Natural killer cell treated with Interleukin-12 subunit alpha and Interleukin-12 subunit beta and Interleukin-15 and Interleukin-18, amount 100 ng/mL, for 72 hours (primary cell): Measurements from ENCODE around the gene SNIP1. TPM values are rescaled to one million over a fixed set of nuclear protein-coding genes. Genes with fewer than 3 reads are reported as not detected.
"Not testable (repeated sequence)": the region's sequence is repeated elsewhere in the genome, so short reads cannot be mapped to it uniquely, and the experiment has no call there.

Experiments used
- ATAC-seq, 2 donors: fragments of 150-1000 bp; cut with Tn5 transposase in 1 of 2; sonication (Bioruptor Pico), chemical (Tn5 transposase) in 1 of 2; 2 replicates each; pipeline ENCODE4 v1.10.0; 2021
- DNase-seq: peaks from one replicate; pipeline ENCODE4 v3.0.0; 2022; ENCODE audit warnings: low spot score
- H3K27ac Mint-ChIP-seq, 2 donors: 1 replicate in 1 of 2; 2 replicates in 1 of 2; pipeline ENCODE4 v1.8.0; 2022; ENCODE audit warnings: mixed read lengths in 2 of 2, mild to moderate bottlenecking in 1 of 2, moderate library complexity in 1 of 2
- H3K27me3 Mint-ChIP-seq, 2 donors: 1 replicate in 1 of 2; 2 replicates in 1 of 2; pipeline ENCODE4 v1.8.0; 2022; ENCODE audit warnings: mixed read lengths in 2 of 2
- H3K36me3 Mint-ChIP-seq: one replicate; pipeline ENCODE4 v1.8.0; 2022; ENCODE audit warnings: mixed read lengths
- H3K4me1 Mint-ChIP-seq, 2 donors: 1 replicate in 1 of 2; 2 replicates in 1 of 2; pipeline ENCODE4 v1.8.0; 2022; ENCODE audit warnings: low read depth in 2 of 2, mixed read lengths in 2 of 2, mild to moderate bottlenecking in 1 of 2
- H3K4me3 Mint-ChIP-seq: one replicate; pipeline ENCODE4 v1.8.0; 2022; ENCODE audit warnings: mixed read lengths
- H3K9me3 Mint-ChIP-seq: 2 replicates; pipeline ENCODE4 v1.8.0; 2022; ENCODE audit warnings: mixed read lengths
- total RNA-seq, 2 donors: library from RNA; stranded (reverse); gene quantifications; one replicate each; pipeline ENCODE4 v1.2.3, GENCODE V29; 2022

SNIP1 gene
- total RNA-seq, 2 donors from 2014 or later, result 31.4 to 35.8 TPM

DNA sequence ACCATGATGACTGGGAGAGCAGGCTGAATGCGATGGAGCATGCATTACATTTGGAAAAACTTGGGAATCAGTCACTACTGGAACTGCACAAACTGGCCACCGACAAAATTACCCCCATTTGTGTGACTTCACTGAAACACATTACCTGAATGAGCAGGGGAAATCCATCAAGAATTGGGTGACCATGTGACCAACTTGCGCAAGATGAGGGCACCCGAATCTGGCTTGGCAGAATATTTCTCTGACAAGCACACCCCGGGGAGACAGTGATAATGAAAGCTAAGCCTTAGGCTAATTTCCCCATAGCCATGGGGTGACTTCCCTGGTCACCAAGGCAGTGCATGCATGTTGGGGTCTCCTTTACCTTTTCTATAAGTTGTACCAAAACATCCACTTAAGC is 9.1 kb downstream of the SNIP1 start:
- Mint-ChIP-seq H3K4me3 (no peak overlapping the region), H3K9me3 (no peaks in the 10 kb centered on the region), H3K4me1 (peaks cover 14 to 17% of the 10 kb centered on the region in 2 donors), H3K36me3 (peaks cover 34% of the 10 kb centered on the region), H3K27ac (peak overlapping the region in 1 of 2 donors; percentile 15), H3K27me3 (no peaks in the 10 kb centered on the region)
- DNase-seq, result no peak
- no peak for ATAC-seq

DNA sequence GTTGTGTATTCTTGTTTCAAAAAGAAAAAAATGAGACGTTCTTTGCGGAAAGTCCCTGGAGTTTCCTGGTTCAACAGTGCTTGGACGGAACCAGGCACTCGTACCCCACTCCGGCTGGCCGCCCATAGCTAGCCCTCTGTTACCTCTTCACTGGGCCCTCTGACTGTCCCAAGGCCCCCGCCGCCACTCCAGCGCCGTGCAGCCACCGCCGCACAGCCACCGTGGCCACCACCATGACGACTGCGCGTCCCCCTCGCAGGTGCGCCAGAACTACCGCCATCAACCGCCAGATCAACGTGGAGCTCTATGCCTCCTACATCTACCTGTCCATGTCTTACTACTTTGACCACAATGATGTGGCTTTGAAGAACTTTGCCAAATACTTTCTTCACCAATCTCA is 9.6 kb downstream of the SNIP1 start:
- peaks cover 9 to 12% of the 10 kb centered on the region in 2 donors for H3K4me1 Mint-ChIP-seq
- H3K4me3 Mint-ChIP-seq, result no peak overlapping the region
- H3K9me3 Mint-ChIP-seq, result no peaks in the 10 kb centered on the region
- H3K27ac Mint-ChIP-seq, result peak overlapping the region in 1 of 2 donors; percentile 15
- no peak for DNase-seq
- ATAC-seq, result no peak
- H3K36me3 Mint-ChIP-seq, result peaks cover 31% of the 10 kb centered on the region
- no peaks in the 10 kb centered on the region for H3K27me3 Mint-ChIP-seq

DNA sequence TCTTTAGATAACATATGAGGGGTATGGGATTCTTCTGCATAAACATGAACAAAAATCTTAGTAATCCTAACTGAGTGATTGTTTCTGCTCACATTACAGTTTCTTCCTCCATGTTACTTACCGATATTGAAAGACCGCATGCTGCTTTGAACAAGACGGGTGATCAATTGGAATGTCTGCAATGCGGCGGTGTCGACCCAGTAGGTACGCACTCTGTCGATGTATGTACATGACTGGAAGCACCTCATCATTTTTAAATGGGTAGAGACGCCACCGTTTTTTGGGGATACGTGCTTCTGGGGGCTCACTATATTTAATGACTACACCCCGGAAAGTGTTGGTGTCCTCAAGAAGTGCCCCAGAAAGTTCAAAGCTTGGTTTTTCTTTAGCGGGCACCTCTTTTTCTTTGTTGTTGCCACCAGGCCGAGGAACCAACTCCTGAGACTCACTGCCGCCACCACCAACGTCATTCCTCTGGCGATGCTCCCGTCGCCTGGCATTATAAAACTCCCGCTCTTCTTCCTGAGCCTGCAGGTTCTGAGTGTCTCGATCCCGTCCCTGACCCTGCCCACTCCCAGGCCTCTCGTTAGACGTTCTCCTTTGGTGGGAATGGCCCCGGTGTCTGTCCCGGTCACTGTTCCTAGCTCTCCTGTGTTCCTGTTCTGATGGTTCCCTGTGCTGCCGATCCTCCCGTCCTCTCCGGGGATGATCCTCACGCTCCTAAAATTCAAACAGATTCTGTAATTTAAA is 13.9 kb downstream of the SNIP1 start:
- H3K4me1 Mint-ChIP-seq, result peaks cover 20 to 26% of the 10 kb centered on the region in 2 donors
- no peak overlapping the region for H3K27ac Mint-ChIP-seq
- H3K27me3 Mint-ChIP-seq, result no peaks in the 10 kb centered on the region
- DNase-seq (no peak), ATAC-seq (no peak)
- H3K9me3 Mint-ChIP-seq, result no peaks in the 10 kb centered on the region
- H3K4me3 Mint-ChIP-seq, result no peak overlapping the region
- peaks cover 33% of the 10 kb centered on the region for H3K36me3 Mint-ChIP-seq

DNA sequence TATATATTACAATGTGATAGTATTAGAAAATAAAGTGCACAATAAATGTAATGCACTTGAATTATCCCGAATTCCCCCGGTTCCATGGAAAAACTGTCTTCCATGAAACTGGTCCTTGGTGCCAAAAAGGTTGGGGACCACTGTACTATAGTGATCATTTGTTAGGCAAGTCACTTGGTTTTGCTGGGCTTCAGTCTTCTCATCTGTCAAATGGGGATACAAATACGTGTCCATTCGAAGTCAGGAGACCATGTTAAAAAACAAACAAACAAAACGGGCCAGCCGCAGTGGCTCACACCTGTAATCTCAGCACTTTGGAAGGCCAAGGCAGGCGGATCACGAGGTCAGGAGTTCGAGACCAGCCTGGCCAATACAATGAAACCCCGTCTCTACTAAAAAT is 14.9 kb downstream of the SNIP1 start:
- not testable (repeated sequence) for H3K27me3 Mint-ChIP-seq, H3K27ac Mint-ChIP-seq

DNA sequence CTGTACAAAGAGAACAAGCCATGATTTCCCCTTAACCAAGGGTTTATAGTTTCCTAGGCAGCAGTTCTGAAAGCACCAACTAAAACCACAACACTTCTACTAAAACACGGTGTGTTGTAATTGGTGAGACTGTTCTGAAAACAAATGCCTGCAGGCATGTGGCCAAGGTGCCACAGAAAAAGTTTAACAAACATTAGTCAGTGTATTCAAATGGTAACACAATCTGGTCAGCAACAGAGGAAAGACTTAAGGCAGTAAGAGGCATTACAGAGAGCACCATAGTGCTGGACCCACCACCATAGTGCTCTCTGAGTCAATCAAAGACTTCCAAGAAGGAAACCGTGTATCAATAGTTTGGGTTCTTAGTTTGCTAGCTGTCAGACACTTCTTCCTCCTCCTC is 16.7 kb downstream of the SNIP1 start:
- Mint-ChIP-seq H3K36me3 (peaks cover 30% of the 10 kb centered on the region), H3K27me3 (no peaks in the 10 kb centered on the region)

More for the DNA sequence above, 14.9 kb downstream of the SNIP1 start:
- H3K4me3 Mint-ChIP-seq, ATAC-seq, DNase-seq, H3K9me3 Mint-ChIP-seq: not testable (repeated sequence)
- Mint-ChIP-seq H3K4me1 (peaks cover 18 to 24% of the 10 kb centered on the region in 2 donors), H3K36me3 (peaks cover 30% of the 10 kb centered on the region)

DNA sequence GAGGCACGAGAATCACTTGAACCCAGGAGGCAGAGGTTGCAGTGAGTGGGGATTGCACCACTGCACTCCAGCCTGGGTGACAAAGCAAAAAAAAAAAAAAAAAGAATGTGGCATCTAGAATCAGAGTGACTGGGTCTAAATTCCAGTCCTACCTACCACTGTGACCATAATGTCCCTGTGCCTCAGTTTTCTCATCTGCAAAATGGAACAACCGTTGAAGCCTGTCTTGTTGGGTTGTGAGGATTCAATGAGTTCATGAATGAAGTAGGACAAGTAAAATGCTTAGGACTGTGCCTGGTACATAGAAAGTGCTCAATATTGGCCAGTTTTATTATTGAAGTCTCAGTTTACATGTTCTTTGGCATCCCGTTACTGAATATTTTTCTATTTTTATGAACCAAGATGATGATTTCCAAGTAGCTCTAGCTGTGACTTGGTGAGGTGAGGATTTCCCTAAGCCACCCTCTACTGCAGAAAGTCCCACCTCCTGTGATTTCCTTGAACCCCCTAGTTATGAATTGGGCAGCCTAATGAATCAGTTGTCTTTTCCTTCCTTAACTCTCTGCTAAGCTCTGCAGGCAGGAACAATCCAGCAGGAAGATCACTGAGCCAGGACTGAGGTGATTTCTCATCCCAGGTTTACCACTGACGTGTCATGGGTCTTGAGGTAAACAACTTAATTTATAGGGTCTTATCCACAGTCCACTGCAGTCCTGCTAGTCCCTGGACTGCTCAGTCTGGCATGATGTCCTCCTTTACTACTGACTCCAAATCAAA is 20.6 kb downstream of the SNIP1 start:
- DNase-seq (no peak), ATAC-seq (no peak)
- H3K9me3 Mint-ChIP-seq, result no peaks in the 10 kb centered on the region
- no peak overlapping the region for H3K4me3 Mint-ChIP-seq
- no peaks in the 10 kb centered on the region for H3K27me3 Mint-ChIP-seq
- peak overlapping the region in 1 of 2 donors; percentile 77 for H3K27ac Mint-ChIP-seq
- H3K36me3 Mint-ChIP-seq, result peaks cover 20% of the 10 kb centered on the region
- H3K4me1 Mint-ChIP-seq, result peaks cover 16 to 30% of the 10 kb centered on the region in 2 donors

More for the DNA sequence above, 16.7 kb downstream of the SNIP1 start:
- DNase-seq (no peak), ATAC-seq (peak; percentile 36 to 84)
- Mint-ChIP-seq H3K4me1 (peaks cover 20 to 30% of the 10 kb centered on the region in 2 donors), H3K27ac (peak overlapping the region; percentile 36 to 52), H3K9me3 (no peaks in the 10 kb centered on the region), H3K4me3 (no peak overlapping the region)

DNA sequence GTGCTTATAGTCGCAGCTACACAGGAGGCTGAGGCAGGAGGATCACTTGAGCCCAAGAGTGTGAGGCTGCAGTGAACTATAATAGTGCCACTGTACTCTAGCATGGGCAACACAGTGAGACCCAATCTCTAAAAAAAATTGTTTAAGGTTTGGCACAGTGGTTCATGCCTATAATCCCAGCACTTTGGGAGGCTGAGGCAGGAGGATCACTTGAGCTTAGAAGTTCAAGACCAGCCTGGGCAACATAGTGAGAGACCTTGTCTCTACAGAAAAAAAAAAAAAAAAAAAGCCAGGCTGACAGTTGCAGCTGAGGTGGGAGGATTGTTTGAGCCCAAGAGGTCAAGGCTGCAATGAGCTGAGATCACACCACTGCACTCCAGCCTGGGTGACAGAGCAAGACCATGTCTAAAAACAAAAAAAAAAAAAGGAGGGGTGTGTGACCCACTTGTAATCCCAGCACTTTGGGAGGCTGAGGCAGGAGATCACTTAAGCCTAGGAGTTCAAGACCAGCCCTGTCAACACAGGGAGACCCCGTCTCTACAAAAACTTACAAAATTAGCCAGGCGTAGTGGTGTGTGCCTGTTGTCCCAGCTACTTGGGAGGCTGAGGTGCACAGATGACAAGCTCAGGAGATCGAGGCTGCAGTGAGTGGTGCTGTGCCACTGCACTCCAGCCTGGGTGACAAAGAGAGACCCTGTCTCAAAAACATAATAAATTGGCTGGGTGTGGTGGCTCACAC is 21.5 kb downstream of the SNIP1 start:
- H3K9me3 Mint-ChIP-seq, H3K27ac Mint-ChIP-seq, H3K4me3 Mint-ChIP-seq, ATAC-seq, DNase-seq, H3K27me3 Mint-ChIP-seq: not testable (repeated sequence)
- Mint-ChIP-seq H3K36me3 (peaks cover 13% of the 10 kb centered on the region), H3K4me1 (peaks cover 11 to 24% of the 10 kb centered on the region in 2 donors)

DNA sequence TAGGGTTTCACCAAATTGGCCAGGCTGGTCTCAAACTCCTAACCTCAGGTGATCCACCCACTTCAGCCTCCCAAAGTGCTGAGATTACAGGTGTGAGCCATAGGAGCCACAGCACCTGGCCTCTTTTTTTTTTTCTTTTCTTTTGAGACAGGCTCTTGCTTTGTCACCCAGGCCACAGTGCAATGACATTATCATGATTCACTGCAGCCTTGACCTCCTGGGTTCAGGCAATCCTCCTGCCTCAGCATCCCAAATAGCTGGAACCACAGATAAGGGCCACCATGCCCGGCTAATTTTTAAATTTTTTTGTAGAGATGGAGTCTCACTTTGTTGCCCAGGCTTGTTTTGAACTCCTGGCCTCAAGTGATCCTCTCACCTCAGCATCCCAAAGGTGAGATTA is 24.2 kb downstream of the SNIP1 start:
- ATAC-seq, H3K36me3 Mint-ChIP-seq, H3K27ac Mint-ChIP-seq, DNase-seq, H3K9me3 Mint-ChIP-seq, H3K27me3 Mint-ChIP-seq, H3K4me1 Mint-ChIP-seq, H3K4me3 Mint-ChIP-seq: not testable (repeated sequence)

DNA sequence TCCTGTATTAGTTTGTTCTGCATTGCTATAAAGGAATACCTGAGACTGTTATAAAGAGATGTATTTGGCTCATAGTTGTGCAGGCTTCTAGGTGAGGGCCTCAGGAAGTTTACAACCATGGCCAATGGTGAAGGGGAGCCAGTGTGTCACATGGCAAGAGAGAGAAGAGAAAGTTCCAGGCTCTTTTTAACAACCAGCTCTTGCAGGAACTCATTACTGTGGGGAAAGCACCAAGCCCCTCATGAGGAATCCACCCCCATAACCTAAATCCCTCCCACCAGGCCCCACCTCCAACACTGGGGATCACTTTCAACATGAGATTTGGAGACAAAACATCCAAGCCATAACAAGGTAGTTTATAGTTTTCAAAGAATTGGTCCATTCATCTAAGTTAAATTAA is 34.5 kb downstream of the SNIP1 start:
- H3K27me3 Mint-ChIP-seq, result no peaks in the 10 kb centered on the region
- peak in 1 of 2 donors; percentile 6 for ATAC-seq
- H3K36me3 Mint-ChIP-seq, result no peaks in the 10 kb centered on the region
- H3K9me3 Mint-ChIP-seq, result no peaks in the 10 kb centered on the region
- H3K4me3 Mint-ChIP-seq, result peak overlapping the region; percentile 85
- peaks cover 20 to 23% of the 10 kb centered on the region in 2 donors for H3K4me1 Mint-ChIP-seq
- peak overlapping the region; percentile 60 to 75 for H3K27ac Mint-ChIP-seq
- no peak for DNase-seq

DNA sequence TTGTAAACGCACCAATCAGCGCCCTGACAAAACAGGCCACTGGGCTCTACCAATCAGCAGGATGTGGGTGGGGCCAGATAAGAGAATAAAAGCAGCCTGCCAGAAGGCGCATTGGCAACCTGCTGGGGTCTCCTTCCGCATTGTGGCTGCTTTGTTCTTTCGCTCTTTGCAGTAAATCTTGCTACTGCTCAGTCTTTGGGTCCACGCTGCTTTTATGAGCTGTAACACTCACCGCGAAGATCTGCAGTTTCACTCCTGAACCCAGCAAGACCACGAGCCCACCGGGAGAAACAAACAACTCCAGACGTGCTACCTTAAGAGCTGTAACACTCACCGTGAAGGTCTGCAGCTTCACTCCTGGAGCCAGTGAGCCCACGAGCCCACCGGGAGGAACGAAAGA is 35.2 kb downstream of the SNIP1 start:
- H3K27ac Mint-ChIP-seq, result peak overlapping the region; percentile 60 to 75

DNA sequence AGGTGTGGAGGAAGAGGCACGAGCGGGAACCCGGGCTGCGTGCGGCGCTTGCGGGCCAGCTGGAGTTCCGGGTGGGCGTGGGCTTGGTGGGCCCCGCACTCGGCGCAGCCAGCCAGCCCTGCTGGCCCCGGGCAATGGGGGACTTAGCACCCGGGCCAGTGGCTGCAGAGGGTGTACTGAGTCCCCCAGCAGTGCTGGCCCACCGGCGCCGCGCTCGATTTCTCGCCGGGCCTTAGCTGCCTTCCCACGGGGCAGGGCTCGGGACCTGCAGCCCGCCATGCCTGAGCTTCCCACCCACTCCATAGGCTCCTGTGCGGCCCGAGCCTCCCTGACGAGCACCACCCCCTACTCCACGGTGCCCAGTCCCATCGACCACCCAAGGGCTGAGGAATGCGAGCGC is 35.9 kb downstream of the SNIP1 start:
- H3K4me1 Mint-ChIP-seq, result peaks cover 29 to 30% of the 10 kb centered on the region in 2 donors
- H3K4me3 Mint-ChIP-seq, H3K9me3 Mint-ChIP-seq, ATAC-seq, H3K27ac Mint-ChIP-seq, DNase-seq, H3K27me3 Mint-ChIP-seq, H3K36me3 Mint-ChIP-seq: not testable (repeated sequence)

More for the DNA sequence above, 35.2 kb downstream of the SNIP1 start:
- Mint-ChIP-seq H3K4me1 (peaks cover 22 to 25% of the 10 kb centered on the region in 2 donors), H3K4me3 (peak overlapping the region; percentile 85)
- ATAC-seq, H3K9me3 Mint-ChIP-seq, H3K27me3 Mint-ChIP-seq, H3K36me3 Mint-ChIP-seq: not testable (repeated sequence)
- peak; percentile 63 for DNase-seq

DNA sequence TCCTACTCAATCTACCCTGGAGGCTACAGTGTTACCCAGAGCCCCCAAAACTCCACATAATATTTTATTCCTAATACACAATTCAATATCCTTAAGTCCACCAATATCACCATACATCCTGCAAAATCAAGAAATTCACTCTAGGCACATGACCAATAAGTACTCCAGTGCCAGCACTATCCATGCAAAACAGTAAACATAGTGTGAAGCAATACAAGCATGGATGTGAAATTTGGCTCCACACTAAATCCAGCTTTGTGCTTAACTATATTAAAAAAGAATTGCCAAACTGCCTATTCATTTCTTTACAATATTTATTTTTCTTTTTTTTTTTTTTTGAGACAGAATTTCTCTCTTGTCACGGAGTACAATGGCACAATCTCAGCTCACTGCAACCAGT is 36.5 kb downstream of the SNIP1 start:
- Mint-ChIP-seq H3K4me3 (no peak overlapping the region), H3K27me3 (no peaks in the 10 kb centered on the region), H3K9me3 (no peaks in the 10 kb centered on the region), H3K4me1 (peaks cover 31 to 35% of the 10 kb centered on the region in 2 donors), H3K36me3 (peaks cover 5% of the 10 kb centered on the region), H3K27ac (peak overlapping the region in 1 of 2 donors; percentile 58)
- no peak for DNase-seq
- ATAC-seq, result no peak

DNA sequence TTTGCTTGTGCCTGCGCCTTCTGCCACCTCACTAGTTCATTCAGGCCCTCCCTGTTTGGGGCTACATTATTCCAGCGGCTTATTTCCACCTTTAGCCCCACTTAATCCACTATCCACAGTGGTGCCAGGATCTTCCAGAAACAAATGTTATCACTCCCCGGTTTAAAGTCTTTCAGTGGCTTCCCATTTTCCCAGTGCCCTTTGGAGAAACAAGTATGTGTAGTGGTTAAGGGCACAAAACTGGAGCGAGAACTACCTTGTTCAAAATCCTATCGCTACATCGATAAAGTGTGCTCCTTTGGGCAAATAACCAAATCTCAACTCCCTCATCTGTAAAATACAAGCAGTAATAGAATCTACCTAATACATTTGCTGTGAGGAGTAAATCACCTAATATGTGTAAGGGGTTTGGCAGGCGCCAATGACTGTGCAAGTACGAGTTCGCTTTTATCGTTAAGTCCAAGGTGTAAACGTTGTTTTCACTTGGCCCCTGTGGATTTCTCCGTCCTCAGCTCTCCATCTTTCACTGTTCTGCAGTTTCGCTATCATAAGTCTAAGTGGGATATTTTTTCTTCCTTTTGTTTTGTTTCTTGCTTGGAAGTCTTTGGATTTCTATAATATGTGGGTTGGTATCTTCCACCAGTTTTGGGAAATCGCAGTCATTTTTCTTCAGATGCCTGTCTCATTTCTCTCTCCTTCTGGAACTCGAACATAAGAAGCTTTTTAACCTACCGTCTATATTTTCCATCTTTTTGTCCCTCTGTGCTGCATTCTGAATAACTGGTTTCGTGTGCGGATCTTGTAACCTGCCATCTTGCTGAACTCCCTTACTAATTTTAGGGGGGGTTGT is 38.7 kb downstream of the SNIP1 start:
- Mint-ChIP-seq H3K27ac (peak overlapping the region; percentile 95 to 98), H3K4me3 (peak overlapping the region; percentile 100), H3K9me3 (no peaks in the 10 kb centered on the region), H3K4me1 (peaks cover 31 to 39% of the 10 kb centered on the region in 2 donors), H3K27me3 (no peaks in the 10 kb centered on the region), H3K36me3 (peaks cover 5% of the 10 kb centered on the region)
- ATAC-seq (no peak), DNase-seq (no peak)
